ENCODE results near the gene USP53.

GRCh38 chr4:119321921-119322687 is 109.6 kb downstream of the USP53 start, which contains the start of gene FABP2:
- TF ChIP-seq EZH2 (IDR thresholded peaks at IDR 0.05) (no peak), POLR2AphosphoS5 (IDR thresholded peaks at IDR 0.05; ENCODE audit: borderline replicate concordance, low read depth, low read length) (no peak), FOXP2 (optimal IDR thresholded peaks at IDR 0.05; ENCODE audit: control extremely low read depth, extremely low read length, insufficient read depth) (no peak)

Measured in SK-N-MC (cell line).